Endometrial microvascular endothelial cells (primary cell): ENCODE data around the gene SZT2. TPM values are rescaled to one million over a fixed set of nuclear protein-coding genes. Genes with fewer than 3 reads are reported as not detected.
"Not testable (repeated sequence)": the region's sequence is repeated elsewhere in the genome, so short reads cannot be mapped to it uniquely, and the experiment has no call there.

Experiments
- in situ Hi-C: cut with HindIII; loops from 2 replicates; pipeline ENCODE4 v1.10.0; 2017; ENCODE audit warnings: low sequenced_read_pairs, low pct_unique_long_range_greater_than_20kb; ENCODE audit errors: inconsistent ontology term
- total RNA-seq: library from RNA; depleted of rRNA; stranded (reverse); fragments of >200 nt; gene quantifications from one replicate; pipeline ENCODE4 v1.2.3, GENCODE V29; 2015; ENCODE audit errors: inconsistent ontology term

The SZT2 gene
- total RNA-seq, 1 donor from 2014 or later = 10.9 TPM

DNA sequence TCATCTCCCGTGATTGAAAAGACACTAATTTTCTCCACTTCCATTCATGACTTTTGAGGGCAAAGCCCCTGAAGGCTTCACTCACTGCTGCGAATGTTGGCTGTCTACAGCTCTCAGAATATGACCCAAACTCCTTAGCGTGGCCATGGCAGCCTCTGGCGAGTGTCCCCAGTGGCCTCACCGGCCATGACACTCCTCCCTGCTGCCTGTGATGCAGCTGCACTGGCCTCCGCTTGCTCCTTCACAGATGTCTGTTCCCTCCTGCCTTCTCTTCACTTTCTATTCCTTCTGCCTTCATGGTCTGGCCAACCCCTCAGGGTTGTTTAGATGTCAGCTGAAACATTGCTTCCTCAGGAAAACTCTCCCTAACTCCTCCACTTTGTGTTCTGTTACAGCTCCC lies 110.2 kb downstream of the SZT2 start:
- in situ Hi-C loops = no loop called here

DNA sequence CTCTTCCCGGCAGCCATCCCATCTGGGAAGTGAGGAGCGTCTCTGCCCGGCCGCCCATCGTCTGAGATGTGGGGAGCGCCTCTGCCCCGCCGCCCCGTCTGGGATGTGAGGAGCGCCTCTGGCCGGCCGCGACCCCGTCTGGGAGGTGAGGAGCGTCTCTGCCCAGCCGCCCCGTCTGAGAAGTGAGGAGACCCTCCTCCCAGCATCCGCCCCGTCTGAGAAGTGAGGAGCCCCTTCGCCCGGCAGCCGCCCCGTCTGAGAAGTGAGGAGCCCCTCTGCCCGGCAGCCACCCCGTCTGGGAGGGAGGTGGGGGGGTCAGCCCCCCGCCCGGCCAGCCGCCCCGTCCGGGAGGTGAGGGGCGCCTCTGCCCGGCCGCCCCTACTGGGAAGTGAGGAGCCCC lies 112.1 kb downstream of the SZT2 start:
- in situ Hi-C loops = not testable (repeated sequence)

DNA sequence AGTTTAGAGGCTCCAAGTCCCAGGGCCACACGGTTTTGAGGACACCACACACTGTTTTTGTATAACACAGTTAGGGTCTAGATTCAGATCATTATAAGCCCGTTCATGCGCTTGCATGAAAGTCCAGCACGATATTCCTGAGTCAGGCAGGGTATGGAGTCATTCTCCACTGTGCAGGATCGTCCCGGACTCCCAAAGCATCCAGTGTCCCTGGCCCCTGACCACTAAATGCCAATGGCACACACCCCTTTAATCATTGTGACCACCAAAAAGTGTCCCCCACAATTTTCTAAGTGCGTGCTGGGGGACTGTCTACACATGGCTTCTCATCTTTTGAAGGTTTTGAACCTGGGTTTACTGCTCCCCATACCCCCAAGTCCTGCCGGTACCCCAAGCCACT lies 113.8 kb downstream of the SZT2 start:
- in situ Hi-C loops = no loop called here

Other genes with a start within 250 kb of the SZT2 start
- gene EBNA1BP2, start 217.6 kb upstream of the SZT2 start, total RNA-seq = 184 TPM
- not detected for gene CFAP57, start 217.6 kb upstream of the SZT2 start, total RNA-seq
- gene TMEM125, start 119.9 kb upstream of the SZT2 start, total RNA-seq = not detected
- gene C1orf210, start 104.3 kb upstream of the SZT2 start, total RNA-seq = not detected
- 302 TPM for gene TIE1, start 88.9 kb upstream of the SZT2 start, total RNA-seq
- not detected for gene MPL, start 52.1 kb upstream of the SZT2 start, total RNA-seq
- 251 TPM for gene CDC20, start 30.9 kb upstream of the SZT2 start, total RNA-seq
- gene ELOVL1, start 21.9 kb upstream of the SZT2 start, total RNA-seq = 115 TPM
- gene MED8, start 99 bp upstream of the SZT2 start, total RNA-seq = 51.3 TPM
- gene HYI, start 64.0 kb downstream of the SZT2 start, total RNA-seq = 159 TPM
- gene PTPRF, start 141.0 kb downstream of the SZT2 start, total RNA-seq = 75.3 TPM